GM12874 (cell line): ENCODE results near the gene CCHCR1.

Source experiments
- CTCF ChIP-seq: IDR thresholded peaks from 2 replicates; pipeline ENCODE4 v1.5.1; 2011; ENCODE audit warnings: low read depth, mild to moderate bottlenecking, control low read depth, low read length, moderate library complexity; ENCODE audit not compliant: insufficient read depth

The CCHCR1 gene

GRCh38 chr6:31113861-31114540 lies 43.6 kb downstream of the CCHCR1 start:
- no peak for TF ChIP-seq CTCF

- TF ChIP-seq CTCF = no peak
Measured at GRCh38 chr6:31112478-31112877, 45.1 kb downstream of the CCHCR1 start, which contains the start of gene C6orf15. Gene C6orf15, minus strand, starts transcription at chr6:31112575. Its CDS starts 20 bp downstream, at chr6:31112555.

- no peak for TF ChIP-seq CTCF
Measured at GRCh38 chr6:31111712-31112111, 45.9 kb downstream of the CCHCR1 start.

- no peak for TF ChIP-seq CTCF
Measured at GRCh38 chr6:31110825-31111582, 46.6 kb downstream of the CCHCR1 start.

GRCh38 chr6:31107052-31107451 lies 50.5 kb downstream of the CCHCR1 start:
- no peak for TF ChIP-seq CTCF

GRCh38 chr6:31103136-31103535 lies 54.5 kb downstream of the CCHCR1 start:
- TF ChIP-seq CTCF = no peak

- TF ChIP-seq CTCF = no peak
Measured at GRCh38 chr6:31098449-31098938, 59.1 kb downstream of the CCHCR1 start.
